GM12878 (cell line): ENCODE measurements around the gene DYSF. TPM values are rescaled to one million over a fixed set of nuclear protein-coding genes. Genes with fewer than 3 reads are reported as not detected.

Source experiments
- ATAC-seq: fragments of 200-7000 bp; cut with Tn5 transposase; 3 replicates; pipeline ENCODE4 v1.9.1; 2020; ENCODE audit warnings: mild to moderate bottlenecking, moderate library complexity
- BruUV-seq: library from RNA; stranded (reverse); fragments of 400-500 nt; replicated peaks from 2 replicates; lab custom pipeline; 2021; lab: Mats Ljungman, UMichigan
- CTCF ChIA-PET: fragments of 300-600 bp; sonication (Branson Sonifier 250); formaldehyde crosslinking; extraction: SDS; loops from one replicate; lab custom pipeline; 2021; ENCODE audit warnings: inconsistent platforms; lab: Yijun Ruan, JAX
- POLR2A ChIA-PET: fragments of 350-600 bp; formaldehyde crosslinking; extraction: SDS; loops from one replicate; lab custom pipeline; 2021; ENCODE audit warnings: inconsistent platforms; lab: Charles Lee
- RAD21 ChIA-PET: fragments of 300-600 bp; sonication (Branson Sonifier 250); formaldehyde crosslinking; loops from one replicate; lab custom pipeline; 2023; ENCODE audit warnings: antibody characterized with exemption; ENCODE audit not compliant: unreplicated experiment; lab: Charles Lee
- SMC1A ChIA-PET: fragments of 300-600 bp; sonication (Branson Sonifier 250); formaldehyde crosslinking; loops from one replicate; lab custom pipeline; 2023; ENCODE audit not compliant: unreplicated experiment, uncharacterized antibody; lab: Charles Lee
- DNase-seq: peaks from one replicate; pipeline ENCODE4 v3.0.0-alpha.2; 2011; ENCODE audit warnings: low read depth, low spot score
- FAIRE-seq: peaks from 3 replicates; lab custom pipeline; 2011; peaks lifted over from hg19 to GRCh38; lab: Jason Lieb, UNC
- H2AFZ ChIP-seq: 2 replicates; pipeline ENCODE4 v1.6.0; 2011; ENCODE audit warnings: low read depth, low read length, control low read depth; ENCODE audit not compliant: control insufficient read depth
- H3K27ac ChIP-seq: 2 replicates; pipeline ENCODE4 v1.5.1; 2011; ENCODE audit warnings: control low read depth; ENCODE audit not compliant: control insufficient read depth, insufficient read depth
- H3K27me3 ChIP-seq, 2 experiments: replicated peaks in 1 of 2; 2 replicates each; pipeline versions ENCODE4 v1.6.0 to v1.6.1; 2011; ENCODE audit warnings: low read length in 1 of 2; ENCODE audit not compliant: control insufficient read depth in 2 of 2, insufficient read depth in 2 of 2
- H3K36me3 ChIP-seq, 2 experiments: 2 replicates each; pipeline ENCODE4 v1.5.1; 2011; ENCODE audit warnings: low read length in 1 of 2; ENCODE audit not compliant: control insufficient read depth in 2 of 2, insufficient read depth in 2 of 2
- H3K4me1 ChIP-seq: 2 replicates; pipeline ENCODE4 v1.6.1; 2011; ENCODE audit warnings: mild to moderate bottlenecking, low read length, moderate library complexity, mixed read lengths; ENCODE audit not compliant: control insufficient read depth, insufficient read depth
- H3K4me2 ChIP-seq: 2 replicates; pipeline ENCODE4 v1.6.0; 2011; ENCODE audit warnings: control low read depth; ENCODE audit not compliant: control insufficient read depth, insufficient read depth
- H3K4me3 ChIP-seq: fragments of 200-600 bp; sonication (generic); 2 replicates; pipeline ENCODE4 v1.5.1; 2016
- H3K79me2 ChIP-seq: 2 replicates; pipeline ENCODE4 v1.6.0; 2011; ENCODE audit warnings: low read length; ENCODE audit not compliant: control insufficient read depth, insufficient read depth
- H3K9ac ChIP-seq: 2 replicates; pipeline ENCODE4 v1.8.0; 2011; ENCODE audit warnings: low read length, control low read depth, mixed read lengths; ENCODE audit not compliant: control insufficient read depth, insufficient read depth
- H3K9me3 ChIP-seq: replicated peaks from 3 replicates; pipeline ENCODE4 v1.5.1; 2011; ENCODE audit warnings: mild to moderate bottlenecking, low read length; ENCODE audit not compliant: control insufficient read depth, insufficient read depth
- H4K20me1 ChIP-seq: 2 replicates; pipeline ENCODE4 v1.6.0; 2011; ENCODE audit not compliant: control insufficient read depth, insufficient read depth
- CBFB ChIP-seq: IDR thresholded peaks from 2 replicates; pipeline ENCODE4 v1.6.1; 2016; ENCODE audit warnings: antibody characterized with exemption, low read depth
- KDM1A ChIP-seq: fragments of 200-600 bp; sonication (generic); IDR thresholded peaks from 2 replicates; pipeline ENCODE4 v1.6.1; 2016; ENCODE audit warnings: borderline replicate concordance
- LARP7 ChIP-seq: fragments of 450-650 bp; IDR thresholded peaks from 2 replicates; pipeline ENCODE4 v1.6.1; 2017; ENCODE audit warnings: mild to moderate bottlenecking
- TAF1 ChIP-seq: IDR thresholded peaks from 2 replicates; pipeline ENCODE4 v1.6.1; 2011; ENCODE audit warnings: mild to moderate bottlenecking, low read depth, low read length, borderline replicate concordance
- TCF7 ChIP-seq: IDR thresholded peaks from 2 replicates; pipeline ENCODE4 v1.6.1; 2014; ENCODE audit warnings: antibody characterized with exemption, borderline replicate concordance
- WGBS: methylation state at CpG from one replicate; pipeline ENCODE4 v1.1.6; 2016; ENCODE audit warnings: low lambda C conversion rate; ENCODE audit not compliant: insufficient replicate concordance, insufficient coverage; ENCODE audit errors: missing lambda C conversion rate; 5-methylcytosine and 5-hydroxymethylcytosine counted together
- in situ Hi-C: fragments of 300-500 bp; cut with MboI; formaldehyde crosslinking; loops from 9 replicates; pipeline ENCODE4 v1.14.3; 2018; ENCODE audit warnings: mixed read lengths
- intact Hi-C: fragments of 100-400 bp; cut with micrococcal nuclease; formaldehyde crosslinking; loops from one replicate; pipeline ENCODE4 v1.14.2; 2022; ENCODE audit not compliant: unreplicated experiment
- polyA plus RNA-seq, 11 experiments: library from polyadenylated mRNA; depleted of rRNA in 4 of 11; unstranded in 6 of 11; stranded (reverse) in 5 of 11; fragments of >200 nt; fragmentation: Nextera tagmentation in 4 of 11; fragmentation: Illumina TruSeq in 1 of 11; extraction: Ambion mirVana in 4 of 11; extraction: Trizol in 1 of 11; gene quantifications; 1 replicate in 1 of 11; 2 replicates in 10 of 11; pipeline versions ENCODE4 v1.2.1 to v1.2.3, GENCODE V29; 2011 to 2016; ENCODE audit warnings: inconsistent platforms in 2 of 11, missing spikeins in 2 of 11, low read depth in 1 of 11
- total RNA-seq, 4 experiments: library from RNA; depleted of rRNA in 3 of 4; stranded (reverse); fragments of >200 nt in 3 of 4; fragmentation: Illumina TruSeq in 1 of 4; extraction: Trizol in 1 of 4; gene quantifications; 2 replicates each; pipeline versions ENCODE4 v1.2.1 to v1.2.3, GENCODE V29; 2013 to 2021
- TF ChIP-seq, protein P1 (sequence below): fragments of 450-650 bp; IDR thresholded peaks from 2 replicates; pipeline ENCODE4 v1.6.1; 2017; ENCODE audit warnings: mild to moderate bottlenecking
- TF ChIP-seq, protein P2 (sequence below): fragments of 450-650 bp; IDR thresholded peaks from 2 replicates; pipeline ENCODE4 v1.6.1; 2017; ENCODE audit warnings: mild to moderate bottlenecking, moderate library complexity
- TF ChIP-seq, protein P3 (sequence below): IDR thresholded peaks from 2 replicates; pipeline ENCODE4 v1.6.1; 2011; ENCODE audit warnings: mild to moderate bottlenecking, low read depth, low read length, moderate library complexity; ENCODE audit not compliant: insufficient replicate concordance
- TF ChIP-seq, protein P4 (sequence below): fragments of 450-650 bp; formaldehyde crosslinking; IDR thresholded peaks from 2 replicates; pipeline ENCODE4 v1.4.0; 2020; ENCODE audit warnings: mild to moderate bottlenecking, moderate library complexity

Gene DYSF
- total and polyA plus RNA-seq, 10 of the 15 experiments (the other 5 are each of a cell fraction or from before 2014, with no cell fraction given), result under 0.01 to 0.15 (median 0.03) TPM; not detected in 7

DNA sequence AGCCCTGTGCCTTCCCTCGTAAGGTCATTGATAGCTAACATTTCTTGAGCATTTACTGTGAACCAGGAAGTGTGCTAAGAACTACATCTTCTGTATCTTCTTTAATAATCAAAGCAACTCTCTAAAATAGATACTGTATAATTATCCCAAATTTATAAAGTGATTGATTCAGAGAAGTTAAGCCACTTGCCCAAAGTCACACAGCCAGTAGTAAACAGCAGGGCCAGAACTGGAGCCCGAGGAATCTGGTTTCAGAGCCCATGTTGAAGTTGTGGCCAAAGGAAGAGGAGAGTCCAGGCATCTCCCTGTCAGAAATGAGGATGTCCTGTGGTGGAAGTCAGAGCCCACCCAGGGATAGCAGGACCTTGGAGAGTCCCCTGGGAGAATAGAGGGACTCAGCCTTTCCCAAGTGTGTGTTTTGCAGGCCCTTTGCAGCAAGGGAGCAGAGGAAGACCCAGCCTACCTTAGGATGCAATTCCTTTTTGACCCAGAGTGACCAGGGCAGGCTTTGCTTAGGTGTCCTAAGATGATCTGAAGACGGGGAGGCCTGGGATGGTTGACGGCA lies 134.2 kb downstream of the DYSF start (continued):
- TF ChIP-seq, protein P1, sequence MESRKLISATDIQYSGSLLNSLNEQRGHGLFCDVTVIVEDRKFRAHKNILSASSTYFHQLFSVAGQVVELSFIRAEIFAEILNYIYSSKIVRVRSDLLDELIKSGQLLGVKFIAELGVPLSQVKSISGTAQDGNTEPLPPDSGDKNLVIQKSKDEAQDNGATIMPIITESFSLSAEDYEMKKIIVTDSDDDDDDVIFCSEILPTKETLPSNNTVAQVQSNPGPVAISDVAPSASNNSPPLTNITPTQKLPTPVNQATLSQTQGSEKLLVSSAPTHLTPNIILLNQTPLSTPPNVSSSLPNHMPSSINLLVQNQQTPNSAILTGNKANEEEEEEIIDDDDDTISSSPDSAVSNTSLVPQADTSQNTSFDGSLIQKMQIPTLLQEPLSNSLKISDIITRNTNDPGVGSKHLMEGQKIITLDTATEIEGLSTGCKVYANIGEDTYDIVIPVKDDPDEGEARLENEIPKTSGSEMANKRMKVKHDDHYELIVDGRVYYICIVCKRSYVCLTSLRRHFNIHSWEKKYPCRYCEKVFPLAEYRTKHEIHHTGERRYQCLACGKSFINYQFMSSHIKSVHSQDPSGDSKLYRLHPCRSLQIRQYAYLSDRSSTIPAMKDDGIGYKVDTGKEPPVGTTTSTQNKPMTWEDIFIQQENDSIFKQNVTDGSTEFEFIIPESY, result no peak
- TF ChIP-seq KDM1A, result no peak
- TF ChIP-seq LARP7, result no peak
- TF ChIP-seq CBFB, result no peak

DNA sequence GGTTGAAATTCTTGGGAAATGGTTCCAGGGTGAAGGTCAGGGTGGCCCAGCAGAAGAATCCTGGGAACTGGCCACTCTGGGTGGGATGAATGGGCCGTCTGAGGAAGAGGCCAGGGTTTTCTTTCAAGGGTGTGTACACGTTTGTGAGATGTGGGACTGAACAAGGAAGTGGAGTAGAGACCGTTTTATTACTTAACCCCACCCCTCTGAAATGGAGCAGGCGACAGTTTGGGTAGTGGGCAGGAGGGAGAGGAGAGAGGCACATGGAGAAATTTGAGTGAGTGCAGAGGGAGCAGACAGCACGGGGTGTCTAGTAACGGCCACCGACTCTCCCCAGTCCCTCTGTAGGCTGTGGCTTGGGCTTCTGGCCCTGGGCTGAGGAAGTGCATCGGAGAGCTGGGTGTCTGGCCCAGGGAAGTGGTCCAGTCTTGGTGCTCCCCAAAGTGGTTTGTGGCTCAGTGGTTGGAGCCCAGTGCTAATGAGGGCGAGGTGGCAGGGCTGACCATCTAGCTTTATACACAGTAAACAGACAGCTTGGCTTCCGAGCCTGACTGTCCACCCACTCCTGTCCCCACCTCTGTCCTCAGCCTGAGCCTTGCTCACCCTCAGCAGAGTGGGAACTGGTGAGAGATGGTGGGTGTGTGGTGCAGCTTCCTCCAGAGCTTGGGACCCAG lies 135.3 kb downstream of the DYSF start:
- FAIRE-seq (no peak), ATAC-seq (no peak), DNase-seq (no peak)
- Histone ChIP-seq H3K9ac (no peak overlapping the region), H3K4me2 (no peak overlapping the region), H3K4me3 (no peak overlapping the region), H3K79me2 (no peaks in the 10 kb centered on the region), H3K36me3 (no peaks in the 10 kb centered on the region), H3K4me1 (no peaks in the 10 kb centered on the region), H4K20me1 (no peaks in the 10 kb centered on the region), H3K9me3 (no peaks in the 10 kb centered on the region), H3K27me3 (no peaks in the 10 kb centered on the region; a peak in 1 of 4 replicates), H2AFZ (no peak overlapping the region), H3K27ac (no peak overlapping the region)
- BruUV-seq, result no TSS peak
- ChIA-PET RAD21 (no interaction called here), POLR2A (no interaction called here), CTCF (no interaction called here), SMC1A (no interaction called here)
- in situ Hi-C loops, result no loop called here
- intact Hi-C loops, result no loop called here
- WGBS, result 7% methylated on average over 10 of the region's 10 CpGs
- TF ChIP-seq, protein P2, sequence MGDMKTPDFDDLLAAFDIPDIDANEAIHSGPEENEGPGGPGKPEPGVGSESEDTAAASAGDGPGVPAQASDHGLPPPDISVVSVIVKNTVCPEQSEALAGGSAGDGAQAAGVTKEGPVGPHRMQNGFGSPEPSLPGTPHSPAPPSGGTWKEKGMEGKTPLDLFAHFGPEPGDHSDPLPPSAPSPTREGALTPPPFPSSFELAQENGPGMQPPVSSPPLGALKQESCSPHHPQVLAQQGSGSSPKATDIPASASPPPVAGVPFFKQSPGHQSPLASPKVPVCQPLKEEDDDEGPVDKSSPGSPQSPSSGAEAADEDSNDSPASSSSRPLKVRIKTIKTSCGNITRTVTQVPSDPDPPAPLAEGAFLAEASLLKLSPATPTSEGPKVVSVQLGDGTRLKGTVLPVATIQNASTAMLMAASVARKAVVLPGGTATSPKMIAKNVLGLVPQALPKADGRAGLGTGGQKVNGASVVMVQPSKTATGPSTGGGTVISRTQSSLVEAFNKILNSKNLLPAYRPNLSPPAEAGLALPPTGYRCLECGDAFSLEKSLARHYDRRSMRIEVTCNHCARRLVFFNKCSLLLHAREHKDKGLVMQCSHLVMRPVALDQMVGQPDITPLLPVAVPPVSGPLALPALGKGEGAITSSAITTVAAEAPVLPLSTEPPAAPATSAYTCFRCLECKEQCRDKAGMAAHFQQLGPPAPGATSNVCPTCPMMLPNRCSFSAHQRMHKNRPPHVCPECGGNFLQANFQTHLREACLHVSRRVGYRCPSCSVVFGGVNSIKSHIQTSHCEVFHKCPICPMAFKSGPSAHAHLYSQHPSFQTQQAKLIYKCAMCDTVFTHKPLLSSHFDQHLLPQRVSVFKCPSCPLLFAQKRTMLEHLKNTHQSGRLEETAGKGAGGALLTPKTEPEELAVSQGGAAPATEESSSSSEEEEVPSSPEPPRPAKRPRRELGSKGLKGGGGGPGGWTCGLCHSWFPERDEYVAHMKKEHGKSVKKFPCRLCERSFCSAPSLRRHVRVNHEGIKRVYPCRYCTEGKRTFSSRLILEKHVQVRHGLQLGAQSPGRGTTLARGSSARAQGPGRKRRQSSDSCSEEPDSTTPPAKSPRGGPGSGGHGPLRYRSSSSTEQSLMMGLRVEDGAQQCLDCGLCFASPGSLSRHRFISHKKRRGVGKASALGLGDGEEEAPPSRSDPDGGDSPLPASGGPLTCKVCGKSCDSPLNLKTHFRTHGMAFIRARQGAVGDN, result no peak
- TF ChIP-seq, protein P3, sequence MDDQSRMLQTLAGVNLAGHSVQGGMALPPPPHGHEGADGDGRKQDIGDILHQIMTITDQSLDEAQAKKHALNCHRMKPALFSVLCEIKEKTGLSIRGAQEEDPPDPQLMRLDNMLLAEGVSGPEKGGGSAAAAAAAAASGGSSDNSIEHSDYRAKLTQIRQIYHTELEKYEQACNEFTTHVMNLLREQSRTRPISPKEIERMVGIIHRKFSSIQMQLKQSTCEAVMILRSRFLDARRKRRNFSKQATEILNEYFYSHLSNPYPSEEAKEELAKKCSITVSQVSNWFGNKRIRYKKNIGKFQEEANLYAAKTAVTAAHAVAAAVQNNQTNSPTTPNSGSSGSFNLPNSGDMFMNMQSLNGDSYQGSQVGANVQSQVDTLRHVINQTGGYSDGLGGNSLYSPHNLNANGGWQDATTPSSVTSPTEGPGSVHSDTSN, result no peak
- TF ChIP-seq, protein P4, sequence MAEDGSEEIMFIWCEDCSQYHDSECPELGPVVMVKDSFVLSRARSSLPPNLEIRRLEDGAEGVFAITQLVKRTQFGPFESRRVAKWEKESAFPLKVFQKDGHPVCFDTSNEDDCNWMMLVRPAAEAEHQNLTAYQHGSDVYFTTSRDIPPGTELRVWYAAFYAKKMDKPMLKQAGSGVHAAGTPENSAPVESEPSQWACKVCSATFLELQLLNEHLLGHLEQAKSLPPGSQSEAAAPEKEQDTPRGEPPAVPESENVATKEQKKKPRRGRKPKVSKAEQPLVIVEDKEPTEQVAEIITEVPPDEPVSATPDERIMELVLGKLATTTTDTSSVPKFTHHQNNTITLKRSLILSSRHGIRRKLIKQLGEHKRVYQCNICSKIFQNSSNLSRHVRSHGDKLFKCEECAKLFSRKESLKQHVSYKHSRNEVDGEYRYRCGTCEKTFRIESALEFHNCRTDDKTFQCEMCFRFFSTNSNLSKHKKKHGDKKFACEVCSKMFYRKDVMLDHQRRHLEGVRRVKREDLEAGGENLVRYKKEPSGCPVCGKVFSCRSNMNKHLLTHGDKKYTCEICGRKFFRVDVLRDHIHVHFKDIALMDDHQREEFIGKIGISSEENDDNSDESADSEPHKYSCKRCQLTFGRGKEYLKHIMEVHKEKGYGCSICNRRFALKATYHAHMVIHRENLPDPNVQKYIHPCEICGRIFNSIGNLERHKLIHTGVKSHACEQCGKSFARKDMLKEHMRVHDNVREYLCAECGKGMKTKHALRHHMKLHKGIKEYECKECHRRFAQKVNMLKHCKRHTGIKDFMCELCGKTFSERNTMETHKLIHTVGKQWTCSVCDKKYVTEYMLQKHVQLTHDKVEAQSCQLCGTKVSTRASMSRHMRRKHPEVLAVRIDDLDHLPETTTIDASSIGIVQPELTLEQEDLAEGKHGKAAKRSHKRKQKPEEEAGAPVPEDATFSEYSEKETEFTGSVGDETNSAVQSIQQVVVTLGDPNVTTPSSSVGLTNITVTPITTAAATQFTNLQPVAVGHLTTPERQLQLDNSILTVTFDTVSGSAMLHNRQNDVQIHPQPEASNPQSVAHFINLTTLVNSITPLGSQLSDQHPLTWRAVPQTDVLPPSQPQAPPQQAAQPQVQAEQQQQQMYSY (CRISPR knock-in tag), result no peak
- no peak for TF ChIP-seq TAF1
- TF ChIP-seq TCF7, result no peak
